Colonic mucosa (tissue), 4 donors: Measurements from ENCODE around the gene GPR65. TPM values are rescaled to one million over a fixed set of nuclear protein-coding genes. Genes with fewer than 3 reads are reported as not detected.

Experiments
- DNase-seq: peaks from one replicate; pipeline ENCODE4 v3.0.0-alpha.2; 2020
- H3K27ac ChIP-seq: fragments of 200-600 bp; one replicate; pipeline ENCODE4 v1.8.0; 2021
- H3K27me3 ChIP-seq: fragments of 200-600 bp; one replicate; pipeline ENCODE4 v1.8.0; 2021
- H3K36me3 ChIP-seq: fragments of 200-600 bp; one replicate; pipeline ENCODE4 v1.8.0; 2021
- H3K4me1 ChIP-seq: fragments of 200-600 bp; one replicate; pipeline ENCODE4 v1.8.0; 2021; ENCODE audit warnings: mild to moderate bottlenecking
- H3K4me3 ChIP-seq: fragments of 200-600 bp; one replicate; pipeline ENCODE4 v1.8.0; 2021
- H3K9ac ChIP-seq, 2 donors: one replicate each; pipeline ENCODE4 v1.7.0; 2013; ENCODE audit warnings: control low read depth in 2 of 2, low read depth in 2 of 2, low read length in 2 of 2
- H3K9me3 ChIP-seq: fragments of 200-600 bp; one replicate; pipeline ENCODE4 v1.8.0; 2021
- CTCF ChIP-seq: fragments of 200-600 bp; IDR thresholded peaks from one replicate; pipeline ENCODE4 v1.8.0; 2022; ENCODE audit warnings: antibody characterized with exemption, mild to moderate bottlenecking
- intact Hi-C: fragments of 100-400 bp; cut with DNase I; formaldehyde crosslinking; loops from one replicate; pipeline ENCODE4 v1.14.1; 2022
- total RNA-seq, 2 donors: library from RNA; stranded (reverse); fragmentation: NEBNext Ultra II Directional in 1 of 2; extraction: Animal tissue kit (Norgen Biotek cat#: 25700) in 1 of 2; gene quantifications; one replicate each; pipeline ENCODE4 v1.2.1, GENCODE V29; 2021
- donor health status: healthy.
- donor health status: DM: no; HTN: no; CAD: no.
- donor health status: DM: no; HTN: no; CAD: no.

Gene GPR65
- total RNA-seq, 2 donors from 2014 or later: 0.35 to 1.2 TPM

GRCh38 chr14:87989956-87990299 is 15.0 kb upstream of the GPR65 start:
- no peak overlapping the region for H3K4me3 ChIP-seq
- H3K27me3 ChIP-seq: no peaks in the 10 kb centered on the region
- H3K9ac ChIP-seq: no peak overlapping the region
- intact Hi-C loops: no loop called here
- no peaks in the 10 kb centered on the region for H3K9me3 ChIP-seq
- H3K36me3 ChIP-seq: no peaks in the 10 kb centered on the region
- no peaks in the 10 kb centered on the region for H3K4me1 ChIP-seq
- DNase-seq: peak; percentile 42
- peak overlapping the region; percentile 29 for H3K27ac ChIP-seq
- TF ChIP-seq CTCF: no peak

- Histone ChIP-seq H3K27ac (peak overlapping the region; percentile 29), H3K4me1 (no peaks in the 10 kb centered on the region), H3K27me3 (no peaks in the 10 kb centered on the region), H3K36me3 (no peaks in the 10 kb centered on the region), H3K9ac (no peak overlapping the region), H3K4me3 (no peak overlapping the region), H3K9me3 (no peaks in the 10 kb centered on the region)
- DNase-seq: no peak
- intact Hi-C loops: no loop called here
- TF ChIP-seq CTCF: no peak
Measured at GRCh38 chr14:87990682-87991081, 14.3 kb upstream of the GPR65 start.

- H3K36me3 ChIP-seq: no peaks in the 10 kb centered on the region
- H3K27me3 ChIP-seq: no peaks in the 10 kb centered on the region
- H3K9me3 ChIP-seq: no peaks in the 10 kb centered on the region
- TF ChIP-seq CTCF: no peak
- H3K27ac ChIP-seq: peak overlapping the region; percentile 89
- H3K4me1 ChIP-seq: no peaks in the 10 kb centered on the region
- peak overlapping the region; percentile 58 for H3K4me3 ChIP-seq
- H3K9ac ChIP-seq: peak overlapping the region; percentile 60 to 86
- peak; percentile 37 for DNase-seq
- intact Hi-C loops: no loop called here
Measured at GRCh38 chr14:87992346-87992717, 12.6 kb upstream of the GPR65 start.

- peak within 1 kb of the TSS; percentile 60 to 86 for H3K9ac ChIP-seq
- peak; percentile 95 for DNase-seq
- H3K27ac ChIP-seq: peak within 1 kb of the TSS; percentile 89
- no peaks in the 10 kb centered on the region for H3K9me3 ChIP-seq
- H3K27me3 ChIP-seq: no peaks in the 10 kb centered on the region
- H3K4me1 ChIP-seq: no peaks in the 10 kb centered on the region
- TF ChIP-seq CTCF: no peak
- intact Hi-C loops: no loop called here
- peak within 1 kb of the TSS; percentile 58 for H3K4me3 ChIP-seq
- H3K36me3 ChIP-seq: no peaks in the 10 kb centered on the region
Measured at GRCh38 chr14:87992718-87993628, 12.0 kb upstream of the GPR65 start, which contains the start of gene GALC. Gene GALC (minus strand): TSS chr14:87993182. CDS start chr14:87993164, 18 bp downstream.

- Histone ChIP-seq H3K4me3 (no peak overlapping the region), H3K36me3 (no peaks in the 10 kb centered on the region), H3K9ac (no peak overlapping the region), H3K4me1 (no peaks in the 10 kb centered on the region), H3K27ac (peak overlapping the region; percentile 22), H3K27me3 (no peaks in the 10 kb centered on the region), H3K9me3 (no peaks in the 10 kb centered on the region)
- TF ChIP-seq CTCF: no peak
- intact Hi-C loops: no loop called here
- no peak for DNase-seq
Measured at GRCh38 chr14:87994974-87995373, 10.0 kb upstream of the GPR65 start.
